Measurements from ENCODE around the gene DTNBP1. TPM values are rescaled to one million over a fixed set of nuclear protein-coding genes. Genes with fewer than 3 reads are reported as not detected.

The DTNBP1 gene
- total and polyA plus RNA-seq, 9 donors: 8.4 to 23.6 (median 18.2) TPM

DNA sequence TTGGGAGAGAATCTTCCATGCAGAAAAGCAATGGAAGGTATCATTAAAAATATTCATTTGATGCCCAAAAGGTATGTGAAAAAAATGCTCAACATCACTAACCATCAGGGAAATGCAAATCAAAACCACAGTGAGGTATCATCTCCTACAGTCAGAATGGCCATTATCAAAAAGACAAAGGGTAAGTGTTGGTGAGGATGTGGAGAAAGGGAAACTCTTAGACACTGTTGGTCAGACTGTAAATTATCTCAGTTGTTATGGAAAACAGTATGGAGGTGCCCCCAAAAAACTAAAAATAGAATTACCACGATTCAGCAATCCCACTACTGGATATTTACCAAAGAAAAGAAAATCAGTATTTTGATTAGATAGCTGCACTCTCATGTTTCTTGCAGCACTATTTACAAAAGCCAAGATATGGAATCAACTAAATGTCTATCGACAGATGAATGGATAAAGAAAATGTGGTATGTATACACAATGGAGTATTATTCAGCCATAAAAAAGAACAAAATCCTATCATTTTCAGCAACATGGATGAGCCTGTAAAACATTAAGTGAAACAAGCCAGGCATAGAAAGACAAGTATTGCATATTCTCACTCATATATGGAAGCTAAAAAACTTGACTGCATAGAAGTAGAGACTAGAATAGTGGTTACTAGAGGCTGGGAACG, 84.0 kb downstream of the DTNBP1 start:
- Histone ChIP-seq H3K27me3 (ENCODE audit: control insufficient read depth, insufficient read depth, low read length) (no peaks in the 10 kb centered on the region), H3K9me3 (replicated peaks; ENCODE audit: control insufficient read depth, low read depth, low read length) (no peaks in the 10 kb centered on the region), H3K27ac (ENCODE audit: low read length) (no peak overlapping the region), H3K36me3 (ENCODE audit: control insufficient read depth, insufficient read depth, low read length) (no peaks in the 10 kb centered on the region), H3K4me1 (ENCODE audit: control insufficient read depth, insufficient read depth, low read length) (peaks cover 2% of the 10 kb centered on the region), H3K4me3 (ENCODE audit: low read length) (no peak overlapping the region)
- no CpG with 5 or more reads among the region's 3 CpGs for WGBS (ENCODE audit: insufficient coverage)
- DNase-seq: no peak

DNA sequence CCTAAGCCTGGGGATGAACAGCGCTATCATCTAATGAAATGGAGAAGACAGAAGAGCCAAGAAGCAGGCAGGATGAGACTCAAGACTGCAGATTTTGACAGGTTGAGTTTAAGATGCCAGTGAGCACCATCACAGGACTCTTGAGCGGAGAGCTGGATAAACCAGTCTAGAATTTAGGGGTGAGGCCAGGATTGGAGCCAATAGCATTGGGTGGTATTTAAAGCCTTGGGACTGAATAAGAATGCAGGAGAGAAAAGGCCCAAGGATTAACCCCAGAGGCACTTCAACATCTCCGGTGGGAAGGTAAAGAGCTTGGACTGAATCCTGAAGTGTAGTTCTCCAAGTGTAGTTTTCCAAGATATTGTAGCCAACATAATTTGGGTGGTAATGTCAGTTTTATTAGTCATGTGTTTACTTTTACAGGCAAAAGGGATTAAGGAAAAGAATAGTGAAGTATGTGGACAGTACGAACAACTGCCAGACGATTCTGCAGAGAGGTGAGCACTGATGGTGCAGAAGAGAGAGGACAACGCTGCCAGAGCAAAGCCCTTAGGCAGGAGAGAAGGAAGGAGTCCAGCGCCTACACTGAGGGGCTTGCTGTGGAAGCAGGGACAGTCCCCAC, 85.2 kb downstream of the DTNBP1 start:
- H3K27me3 ChIP-seq (ENCODE audit: control insufficient read depth, insufficient read depth, low read length): no peaks in the 10 kb centered on the region
- H3K27ac ChIP-seq (ENCODE audit: low read length): no peak overlapping the region
- WGBS (ENCODE audit: insufficient coverage): 47% methylated on average over 7 of the region's 7 CpGs
- no peak for DNase-seq
- H3K4me3 ChIP-seq (ENCODE audit: low read length): no peak overlapping the region
- no peaks in the 10 kb centered on the region for H3K9me3 ChIP-seq (replicated peaks; ENCODE audit: control insufficient read depth, low read depth, low read length)
- H3K4me1 ChIP-seq (ENCODE audit: control insufficient read depth, insufficient read depth, low read length): peaks cover 2% of the 10 kb centered on the region
- H3K36me3 ChIP-seq (ENCODE audit: control insufficient read depth, insufficient read depth, low read length): no peaks in the 10 kb centered on the region

DNA sequence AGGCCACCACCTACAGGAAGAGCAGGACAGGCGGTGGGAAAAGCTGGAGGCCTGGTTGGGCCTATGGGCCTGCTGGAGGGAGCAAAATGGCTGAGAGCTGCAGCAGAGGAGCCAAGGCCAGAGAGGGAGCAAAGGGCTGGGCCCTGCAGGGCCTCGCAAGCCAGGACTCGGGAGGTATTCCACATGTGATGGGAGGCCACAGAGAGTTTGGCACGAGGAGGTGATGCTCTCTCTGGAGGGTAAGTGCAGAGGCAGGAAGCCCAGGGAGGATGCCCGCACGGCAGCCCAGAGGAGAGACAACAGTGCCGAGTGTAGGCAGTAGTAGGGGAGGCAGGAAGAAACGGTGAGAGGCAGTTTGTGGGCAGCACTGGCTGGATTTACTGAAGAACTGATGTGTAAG, 85.7 kb downstream of the DTNBP1 start:
- 70% methylated on average over 8 of the region's 8 CpGs for WGBS (ENCODE audit: insufficient coverage)
- Histone ChIP-seq H3K9me3 (replicated peaks; ENCODE audit: control insufficient read depth, low read depth, low read length) (no peaks in the 10 kb centered on the region), H3K4me1 (ENCODE audit: control insufficient read depth, insufficient read depth, low read length) (peaks cover 2% of the 10 kb centered on the region), H3K27me3 (ENCODE audit: control insufficient read depth, insufficient read depth, low read length) (no peaks in the 10 kb centered on the region), H3K36me3 (ENCODE audit: control insufficient read depth, insufficient read depth, low read length) (no peaks in the 10 kb centered on the region), H3K27ac (ENCODE audit: low read length) (no peak overlapping the region), H3K4me3 (ENCODE audit: low read length) (no peak overlapping the region)
- no peak for DNase-seq

DNA sequence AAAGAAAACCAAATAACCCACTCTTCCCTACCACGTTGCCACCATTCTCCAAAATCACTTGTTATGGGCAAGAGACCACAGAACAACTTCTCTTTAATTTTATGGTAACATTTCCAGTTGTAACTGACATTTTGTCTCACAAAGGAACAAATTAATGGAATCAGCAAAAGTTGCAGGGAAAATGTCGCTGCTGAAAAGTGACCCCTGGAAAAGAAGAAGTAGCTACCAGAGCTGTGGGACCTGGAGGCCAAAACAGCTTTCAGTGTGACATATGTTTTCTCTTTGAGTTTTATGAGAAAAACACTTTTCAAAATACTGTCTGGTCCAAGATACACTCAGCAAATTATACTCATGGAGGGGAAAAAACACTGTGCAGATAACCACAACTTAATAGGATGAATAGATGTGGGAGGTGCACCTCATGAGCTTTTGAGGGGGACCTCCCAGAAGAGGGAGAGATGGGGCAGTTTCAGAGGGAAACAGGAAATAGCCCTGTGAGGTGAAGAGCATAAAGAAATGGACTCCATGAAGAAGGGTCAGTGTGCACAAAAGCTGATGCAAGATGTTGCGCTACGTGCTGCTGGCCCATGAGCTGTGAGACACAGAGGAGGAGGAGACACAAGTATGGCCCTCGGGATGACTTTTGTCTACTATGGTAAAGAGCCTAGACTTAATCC, 87.3 kb downstream of the DTNBP1 start:
- Histone ChIP-seq H3K4me1 (ENCODE audit: control insufficient read depth, insufficient read depth, low read length) (peaks cover 2% of the 10 kb centered on the region), H3K9me3 (replicated peaks; ENCODE audit: control insufficient read depth, low read depth, low read length) (peaks cover 2% of the 10 kb centered on the region), H3K4me3 (ENCODE audit: low read length) (no peak overlapping the region), H3K27me3 (ENCODE audit: control insufficient read depth, insufficient read depth, low read length) (no peaks in the 10 kb centered on the region), H3K27ac (ENCODE audit: low read length) (peak overlapping the region; percentile 1), H3K36me3 (ENCODE audit: control insufficient read depth, insufficient read depth, low read length) (no peaks in the 10 kb centered on the region)
- WGBS (ENCODE audit: insufficient coverage): 80% methylated on average over 1 of the region's 5 CpGs
- peak; percentile 53 for DNase-seq

DNA sequence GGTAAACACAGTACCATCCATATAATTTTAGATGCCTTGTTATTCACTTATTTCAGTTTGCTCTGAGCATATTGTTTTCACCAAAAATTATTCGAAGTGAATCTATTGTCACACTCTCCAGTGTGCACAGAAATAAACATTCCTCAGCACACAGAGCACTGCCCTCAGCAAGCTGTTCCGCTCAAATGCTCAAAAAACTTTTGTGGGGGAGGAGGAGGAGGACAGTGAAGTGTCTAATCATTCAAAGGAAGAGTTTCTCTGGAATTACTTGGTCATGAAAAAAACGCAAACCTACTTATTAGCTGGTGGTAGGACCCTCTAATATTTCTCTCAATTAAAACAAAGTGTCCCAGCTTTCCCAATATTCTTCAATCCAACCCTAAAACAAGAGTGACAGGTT, 88.3 kb downstream of the DTNBP1 start:
- no peaks in the 10 kb centered on the region for H3K27me3 ChIP-seq (ENCODE audit: control insufficient read depth, insufficient read depth, low read length)
- no peak overlapping the region for H3K27ac ChIP-seq (ENCODE audit: low read length)
- H3K4me3 ChIP-seq (ENCODE audit: low read length): no peak overlapping the region
- WGBS (ENCODE audit: insufficient coverage): no CpG with 5 or more reads among the region's 3 CpGs
- no peaks in the 10 kb centered on the region for H3K36me3 ChIP-seq (ENCODE audit: control insufficient read depth, insufficient read depth, low read length)
- H3K9me3 ChIP-seq (replicated peaks; ENCODE audit: control insufficient read depth, low read depth, low read length): peaks cover 2% of the 10 kb centered on the region
- H3K4me1 ChIP-seq (ENCODE audit: control insufficient read depth, insufficient read depth, low read length): peaks cover 2% of the 10 kb centered on the region
- DNase-seq: no peak

DNA sequence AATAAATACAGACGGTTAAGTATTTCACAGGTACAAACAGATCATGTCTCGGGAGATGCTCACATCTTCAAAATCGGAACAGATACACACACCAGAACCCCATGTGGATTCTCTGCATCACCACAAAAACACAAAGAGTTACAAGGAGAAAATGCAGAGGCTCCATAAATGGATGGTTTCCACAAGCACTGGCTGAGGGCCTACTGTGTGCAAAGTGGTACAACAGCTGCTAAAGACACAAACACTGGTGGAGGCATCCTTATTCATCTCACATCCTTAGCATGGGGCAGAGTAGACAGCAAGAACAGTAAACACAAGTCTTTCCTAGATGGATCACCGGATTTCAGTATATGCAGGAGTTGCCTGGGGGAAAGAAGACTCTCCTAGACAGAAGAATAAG, 88.8 kb downstream of the DTNBP1 start:
- Histone ChIP-seq H3K4me3 (ENCODE audit: low read length) (no peak overlapping the region), H3K36me3 (ENCODE audit: control insufficient read depth, insufficient read depth, low read length) (no peaks in the 10 kb centered on the region), H3K27me3 (ENCODE audit: control insufficient read depth, insufficient read depth, low read length) (no peaks in the 10 kb centered on the region), H3K27ac (ENCODE audit: low read length) (no peak overlapping the region), H3K4me1 (ENCODE audit: control insufficient read depth, insufficient read depth, low read length) (peaks cover 4% of the 10 kb centered on the region), H3K9me3 (replicated peaks; ENCODE audit: control insufficient read depth, low read depth, low read length) (peaks cover 2% of the 10 kb centered on the region)
- no CpG with 5 or more reads among the region's 4 CpGs for WGBS (ENCODE audit: insufficient coverage)
- DNase-seq: no peak

DNA sequence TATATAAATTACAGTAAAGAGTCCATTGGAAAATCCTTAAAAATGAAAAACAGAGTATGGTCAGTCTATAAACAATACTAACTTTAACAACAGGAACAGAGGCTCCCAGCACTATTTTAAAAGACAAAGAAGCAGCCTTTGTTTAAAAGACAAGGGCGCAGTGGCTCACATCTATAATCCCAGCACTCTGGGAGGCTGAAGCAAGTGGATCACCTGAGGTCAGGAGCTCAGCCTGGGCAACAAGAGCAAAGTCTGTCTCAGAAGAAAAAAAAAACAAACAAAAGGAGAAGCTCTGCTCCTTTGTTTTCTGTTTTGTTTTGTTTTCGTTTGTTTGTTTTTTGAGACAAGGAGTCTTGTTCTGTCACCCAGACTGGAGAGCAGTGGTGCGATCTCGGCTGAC, 89.4 kb downstream of the DTNBP1 start:
- Histone ChIP-seq H3K4me3 (ENCODE audit: low read length) (no peak overlapping the region), H3K9me3 (replicated peaks; ENCODE audit: control insufficient read depth, low read depth, low read length) (peaks cover 2% of the 10 kb centered on the region), H3K36me3 (ENCODE audit: control insufficient read depth, insufficient read depth, low read length) (no peaks in the 10 kb centered on the region), H3K4me1 (ENCODE audit: control insufficient read depth, insufficient read depth, low read length) (peaks cover 4% of the 10 kb centered on the region), H3K27ac (ENCODE audit: low read length) (no peak overlapping the region), H3K27me3 (ENCODE audit: control insufficient read depth, insufficient read depth, low read length) (no peaks in the 10 kb centered on the region)
- WGBS (ENCODE audit: insufficient coverage): 97% methylated on average over 4 of the region's 4 CpGs
- no peak for DNase-seq

DNA sequence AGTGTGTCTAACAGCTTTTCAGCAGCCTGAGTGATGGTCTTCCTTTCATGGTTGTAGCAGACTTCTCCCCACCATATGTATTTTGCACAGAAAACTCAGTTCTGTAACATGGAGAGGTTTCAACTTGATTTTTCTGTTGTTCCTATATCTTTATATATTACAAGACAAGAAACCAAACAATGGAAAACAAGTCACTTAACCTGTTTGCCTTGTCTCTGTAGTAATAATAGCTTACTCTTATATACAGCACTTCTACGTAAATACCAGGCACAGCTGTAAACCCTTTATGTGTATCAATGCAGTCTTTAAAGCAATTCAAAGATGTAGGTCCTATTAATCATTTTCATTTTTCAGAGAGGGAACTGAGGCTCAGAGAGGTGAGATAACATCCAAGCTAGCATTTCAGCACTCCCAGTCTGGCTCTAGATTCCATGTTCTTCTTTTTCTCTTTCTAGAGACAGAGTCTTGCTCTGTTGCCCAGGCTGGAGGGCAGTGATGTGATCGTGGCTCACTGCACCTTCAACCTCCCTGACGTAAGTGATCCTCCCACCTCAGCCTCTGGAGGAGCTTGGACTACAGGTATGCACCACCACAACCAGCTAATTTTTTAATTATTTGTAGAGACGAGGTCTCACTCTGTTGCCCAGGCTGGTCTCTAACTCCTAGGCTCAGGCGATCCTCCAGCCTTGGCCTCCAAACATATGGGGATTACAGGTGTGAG, 90.4 kb downstream of the DTNBP1 start:
- H3K9me3 ChIP-seq (replicated peaks; ENCODE audit: control insufficient read depth, low read depth, low read length): peaks cover 2% of the 10 kb centered on the region
- DNase-seq: no peak
- H3K4me1 ChIP-seq (ENCODE audit: control insufficient read depth, insufficient read depth, low read length): peaks cover 4% of the 10 kb centered on the region
- no CpG with 5 or more reads among the region's 5 CpGs for WGBS (ENCODE audit: insufficient coverage)
- no peaks in the 10 kb centered on the region for H3K27me3 ChIP-seq (ENCODE audit: control insufficient read depth, insufficient read depth, low read length)
- H3K27ac ChIP-seq (ENCODE audit: low read length): no peak overlapping the region
- no peaks in the 10 kb centered on the region for H3K36me3 ChIP-seq (ENCODE audit: control insufficient read depth, insufficient read depth, low read length)
- no peak overlapping the region for H3K4me3 ChIP-seq (ENCODE audit: low read length)

DNA sequence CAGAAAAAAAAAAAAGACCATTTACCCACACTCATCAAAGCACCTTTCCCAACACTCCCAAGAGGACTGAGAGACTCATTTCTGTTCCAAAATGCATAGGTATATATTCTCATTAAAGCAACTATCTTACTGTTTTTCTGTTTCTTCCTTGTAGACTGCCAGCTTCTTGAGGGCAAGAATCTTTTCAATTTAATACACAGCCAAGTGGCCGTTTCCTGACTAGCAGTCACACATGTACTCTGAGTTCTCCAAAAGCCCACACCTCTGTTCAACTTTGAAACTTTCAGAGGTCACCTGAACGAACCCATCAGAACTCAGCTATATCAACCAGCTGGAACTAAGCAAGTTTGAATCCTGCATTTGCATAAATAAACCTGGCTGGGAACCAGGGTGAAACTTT, 92.7 kb downstream of the DTNBP1 start:
- H3K9me3 ChIP-seq (replicated peaks; ENCODE audit: control insufficient read depth, low read depth, low read length): peaks cover 2% of the 10 kb centered on the region
- H3K36me3 ChIP-seq (ENCODE audit: control insufficient read depth, insufficient read depth, low read length): no peaks in the 10 kb centered on the region
- 90% methylated on average over 2 of the region's 2 CpGs for WGBS (ENCODE audit: insufficient coverage)
- H3K4me1 ChIP-seq (ENCODE audit: control insufficient read depth, insufficient read depth, low read length): peaks cover 2% of the 10 kb centered on the region
- no peaks in the 10 kb centered on the region for H3K27me3 ChIP-seq (ENCODE audit: control insufficient read depth, insufficient read depth, low read length)
- no peak for DNase-seq
- H3K27ac ChIP-seq (ENCODE audit: low read length): no peak overlapping the region
- no peak overlapping the region for H3K4me3 ChIP-seq (ENCODE audit: low read length)
